Activated gamma-delta T cell (primary cell): ENCODE results near the gene PRKAA2.

Source experiments
- DNase-seq: peaks from one replicate; lab custom pipeline; 2025; lab: John Stamatoyannopoulos, UW

The PRKAA2 gene

DNA sequence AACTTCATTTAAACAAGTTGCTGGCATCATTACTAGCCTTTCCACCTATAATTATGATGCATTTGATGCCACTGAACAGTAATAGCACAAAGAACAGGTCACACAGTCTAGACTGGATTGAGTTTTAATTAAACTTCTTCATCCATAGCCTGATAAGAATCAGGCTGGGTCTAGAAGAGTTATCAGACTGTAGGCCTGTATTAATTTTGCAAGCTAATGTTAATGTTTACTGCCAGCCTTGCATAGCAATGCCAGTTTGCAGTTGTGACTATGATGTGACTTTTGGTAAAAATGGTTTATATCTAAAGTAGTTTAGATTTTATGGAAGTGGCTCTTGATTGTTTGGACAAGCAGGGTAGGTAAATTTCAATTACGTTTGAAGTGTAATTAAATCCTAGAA is 68.0 kb downstream of the PRKAA2 start:
- DNase-seq: no peak

DNA sequence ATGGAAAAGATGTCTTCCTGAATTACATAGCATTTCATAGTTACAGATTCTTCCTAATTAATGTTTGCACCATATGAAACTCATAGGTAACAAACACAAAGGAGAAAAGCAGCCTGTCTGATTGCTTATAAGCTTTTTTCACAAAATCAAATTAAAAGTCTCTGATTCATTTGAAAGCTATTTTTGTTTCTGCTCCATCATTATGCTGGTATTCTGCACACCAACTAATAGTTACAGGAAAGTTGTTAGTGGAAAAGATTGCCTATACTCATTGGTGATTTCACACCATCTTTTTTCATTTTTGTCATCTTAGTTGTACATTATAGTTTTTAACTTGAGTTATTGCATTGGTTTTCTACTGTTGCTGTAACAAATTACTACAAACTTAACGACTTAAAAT is 70.0 kb downstream of the PRKAA2 start:
- DNase-seq: no peak

DNA sequence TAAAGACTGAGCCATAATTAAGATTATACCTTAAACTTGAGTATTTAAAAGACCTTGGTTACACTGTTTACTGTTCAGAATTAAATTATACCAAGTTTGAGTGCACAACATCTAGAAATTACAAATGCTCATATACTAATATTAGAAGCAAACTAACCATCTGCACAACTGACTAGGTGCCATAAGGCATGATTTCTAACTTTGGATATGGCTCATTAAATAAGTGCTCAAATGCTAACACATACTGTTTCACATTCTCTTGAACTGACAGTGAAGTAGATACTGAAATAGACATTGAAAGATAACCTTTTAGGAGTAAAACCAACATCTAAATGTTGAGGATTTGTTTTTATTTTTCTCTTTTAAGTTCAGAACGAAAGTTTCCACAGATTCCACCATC is 74.1 kb downstream of the PRKAA2 start:
- DNase-seq: no peak

DNA sequence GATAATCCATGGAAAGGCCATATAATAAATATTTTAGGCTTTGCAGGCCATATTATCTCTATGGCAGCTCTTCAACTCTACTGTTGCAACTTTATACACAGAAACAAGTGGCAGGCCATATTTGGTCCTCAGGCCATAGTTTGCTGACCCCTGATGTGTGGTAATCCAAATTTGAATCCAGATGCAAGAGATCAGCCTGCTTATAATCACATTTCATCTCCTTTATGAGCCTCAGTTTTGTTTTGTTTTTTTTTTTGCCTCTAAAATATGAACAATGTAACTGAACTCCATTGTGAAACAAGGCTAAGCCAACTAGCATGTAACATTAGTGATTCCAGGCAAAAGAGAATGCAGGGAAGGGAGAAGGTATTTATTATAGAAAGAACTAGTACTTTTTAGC is 81.6 kb downstream of the PRKAA2 start:
- DNase-seq: no peak

DNA sequence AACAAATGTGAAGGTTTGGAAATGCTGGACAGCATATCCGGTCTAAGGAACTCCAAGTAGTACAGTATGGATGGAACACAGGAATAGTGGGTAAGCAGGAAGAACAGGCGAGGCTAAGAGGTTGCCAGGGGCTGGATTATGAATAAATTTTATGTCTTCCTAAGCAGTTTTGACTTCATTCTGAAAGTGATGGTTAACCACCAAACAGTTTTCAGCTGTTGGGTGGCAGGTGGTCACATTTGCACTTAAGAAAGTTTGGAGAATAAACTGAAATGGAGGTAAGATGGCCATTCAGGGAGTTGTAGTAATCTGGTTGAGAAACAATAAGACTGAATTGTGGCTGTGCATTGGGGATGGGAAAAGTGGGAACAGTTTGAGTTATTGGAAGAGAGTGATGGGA is 83.8 kb downstream of the PRKAA2 start:
- DNase-seq: no peak

DNA sequence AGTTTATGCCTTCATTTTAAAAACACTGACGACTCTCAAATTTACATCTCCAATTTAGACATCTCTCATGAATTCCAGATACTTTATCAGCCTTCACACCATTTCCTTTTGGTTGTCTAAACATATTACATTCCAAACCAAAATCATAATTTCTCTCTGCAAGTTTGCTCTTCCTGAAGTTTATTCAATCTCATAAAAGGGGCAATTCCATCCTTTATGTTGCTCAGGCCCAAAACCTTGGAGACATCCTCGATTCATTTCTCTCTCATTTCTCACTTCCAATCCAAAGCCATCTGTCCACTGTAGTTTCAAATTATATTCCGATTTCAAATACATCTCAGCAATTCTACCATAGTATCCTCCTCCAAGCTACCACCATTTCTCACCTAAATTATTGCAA is 100.1 kb downstream of the PRKAA2 start:
- no peak for DNase-seq

DNA sequence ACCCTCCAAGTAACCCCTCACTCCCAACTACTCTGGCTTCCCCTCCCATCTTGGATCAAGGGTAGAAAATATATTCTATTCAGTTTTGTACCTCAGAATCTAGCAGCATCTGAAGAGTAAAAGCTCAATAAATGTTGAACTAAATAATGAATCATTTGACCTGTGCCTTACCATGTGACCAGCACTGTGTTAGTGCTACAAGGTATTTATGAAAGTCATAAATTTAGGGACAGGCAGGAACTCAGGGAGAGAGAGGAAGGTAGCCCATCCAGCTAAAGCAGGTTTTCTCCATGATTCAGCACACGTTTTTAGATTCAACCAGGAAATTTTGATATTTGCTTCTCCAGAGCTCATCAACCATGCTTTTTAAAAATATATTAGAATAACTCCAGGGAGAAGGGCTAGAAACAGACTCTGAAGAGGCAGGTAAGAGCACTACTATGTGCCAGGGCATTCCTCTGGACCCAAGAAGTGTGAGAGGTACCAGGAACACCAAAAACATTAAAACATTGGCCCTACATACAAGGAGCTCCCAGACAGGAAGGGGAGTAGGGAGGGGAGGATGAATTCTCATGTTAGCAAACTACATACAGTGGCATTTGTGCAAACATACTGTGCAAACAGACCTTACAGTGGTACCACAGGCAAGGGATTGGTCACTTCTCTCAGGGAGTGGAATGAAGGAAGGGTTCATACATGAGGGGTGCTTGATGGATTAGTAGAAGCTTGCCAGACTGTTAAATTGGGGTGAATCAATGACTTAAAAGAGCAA is 109.8 kb downstream of the PRKAA2 start:
- no peak for DNase-seq

DNA sequence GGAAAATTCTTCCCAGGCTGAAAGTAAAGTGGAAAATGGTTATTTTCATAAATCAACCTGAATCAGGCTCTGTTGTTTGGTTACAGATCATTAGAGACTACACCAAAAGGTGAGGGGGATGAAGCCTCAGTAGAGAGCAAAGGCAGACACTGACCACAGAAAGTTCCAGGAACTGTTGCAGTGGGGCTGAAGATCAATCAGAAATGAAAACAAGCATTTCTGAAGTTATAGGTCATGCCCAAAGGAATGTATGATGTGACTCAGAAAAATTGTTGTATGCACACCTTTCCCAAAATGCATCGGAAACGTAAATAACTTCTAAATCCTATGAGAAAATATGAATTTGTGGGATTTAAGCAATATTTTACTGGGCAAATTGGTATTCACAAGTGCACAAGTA is 110.8 kb downstream of the PRKAA2 start:
- no peak for DNase-seq

DNA sequence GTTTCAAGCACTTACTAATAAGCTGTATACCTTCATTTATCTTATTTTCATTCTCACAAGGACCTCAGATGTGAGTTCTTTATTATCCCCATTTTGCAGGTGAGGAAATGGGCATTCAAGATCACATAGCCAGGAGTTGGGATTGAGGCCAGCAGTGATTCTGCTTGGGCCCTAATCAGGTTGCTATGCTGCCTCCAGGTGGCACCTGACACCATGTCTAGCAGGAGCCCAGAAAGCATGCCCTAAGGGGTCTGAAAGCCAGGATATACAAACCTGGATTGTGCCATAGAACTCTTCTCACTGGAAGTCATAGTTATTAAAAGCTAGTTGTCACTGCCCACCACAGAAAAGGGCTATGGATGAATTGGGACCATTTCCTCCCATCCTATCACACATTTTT is 113.0 kb downstream of the PRKAA2 start:
- DNase-seq: no peak

DNA sequence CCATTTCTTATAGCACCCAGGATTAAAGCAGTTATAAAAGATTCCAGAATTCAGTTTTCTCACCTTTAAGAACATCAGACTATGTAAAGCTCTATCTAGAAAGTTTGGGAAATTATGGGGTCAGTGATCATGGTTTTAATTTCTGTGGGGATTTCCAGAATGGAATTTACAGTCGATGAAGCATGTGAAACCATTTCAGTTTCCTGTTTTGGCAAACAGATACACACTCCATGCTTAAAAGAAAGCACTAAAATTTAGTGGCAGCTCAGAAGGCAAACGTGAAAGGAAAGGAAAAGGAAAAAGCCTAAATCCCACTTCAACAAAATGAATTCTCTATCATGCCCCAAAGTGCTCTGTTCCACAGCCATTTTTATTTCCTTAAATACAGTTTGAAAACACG is 113.7 kb downstream of the PRKAA2 start:
- DNase-seq: no peak
